Adrenal gland (tissue), 5 donors: Measurements from ENCODE around the gene DENND2A.

Experiments used
- POLR2A ChIP-seq, 2 donors: fragments of 450-650 bp; IDR thresholded peaks; one replicate each; pipeline ENCODE4 v1.6.1; 2017; ENCODE audit warnings: antibody characterized with exemption in 2 of 2, mild to moderate bottlenecking in 2 of 2, moderate library complexity in 1 of 2
- TF ChIP-seq, protein P1 (sequence below), 6 experiments: fragments of 450-650 bp in 4 of 6; fragments of 200-600 bp in 2 of 6; sonication (generic) in 1 of 6; IDR thresholded peaks; 1 replicate in 5 of 6; 2 replicates in 1 of 6; pipeline versions ENCODE4 v1.5.1 to v1.8.0; 2016 to 2021; ENCODE audit warnings: antibody characterized with exemption in 6 of 6, mild to moderate bottlenecking in 2 of 6, moderate library complexity in 1 of 6
- donor health status: DM: no; HTN: no; CAD: no.

DNA sequence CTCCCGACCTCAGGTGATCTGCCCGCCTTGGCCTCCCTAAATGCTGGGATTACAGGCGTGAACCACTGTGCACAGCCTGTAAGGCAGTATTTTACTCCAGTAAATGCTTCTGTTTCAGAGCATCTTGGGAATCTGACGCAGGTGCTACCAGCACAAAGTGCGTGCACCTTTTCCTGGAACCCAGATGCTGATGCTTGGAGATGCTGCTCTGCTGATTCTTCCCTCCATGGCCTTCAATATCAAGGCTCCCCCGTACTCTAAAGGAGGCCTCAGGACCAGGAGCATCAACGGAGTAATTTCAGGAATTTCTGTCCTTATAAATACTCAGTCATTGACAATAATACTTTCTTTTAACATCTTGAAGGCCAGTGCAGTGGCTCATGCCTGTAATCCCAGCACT, 23.5 kb downstream of the DENND2A start:
- TF ChIP-seq, protein P1, sequence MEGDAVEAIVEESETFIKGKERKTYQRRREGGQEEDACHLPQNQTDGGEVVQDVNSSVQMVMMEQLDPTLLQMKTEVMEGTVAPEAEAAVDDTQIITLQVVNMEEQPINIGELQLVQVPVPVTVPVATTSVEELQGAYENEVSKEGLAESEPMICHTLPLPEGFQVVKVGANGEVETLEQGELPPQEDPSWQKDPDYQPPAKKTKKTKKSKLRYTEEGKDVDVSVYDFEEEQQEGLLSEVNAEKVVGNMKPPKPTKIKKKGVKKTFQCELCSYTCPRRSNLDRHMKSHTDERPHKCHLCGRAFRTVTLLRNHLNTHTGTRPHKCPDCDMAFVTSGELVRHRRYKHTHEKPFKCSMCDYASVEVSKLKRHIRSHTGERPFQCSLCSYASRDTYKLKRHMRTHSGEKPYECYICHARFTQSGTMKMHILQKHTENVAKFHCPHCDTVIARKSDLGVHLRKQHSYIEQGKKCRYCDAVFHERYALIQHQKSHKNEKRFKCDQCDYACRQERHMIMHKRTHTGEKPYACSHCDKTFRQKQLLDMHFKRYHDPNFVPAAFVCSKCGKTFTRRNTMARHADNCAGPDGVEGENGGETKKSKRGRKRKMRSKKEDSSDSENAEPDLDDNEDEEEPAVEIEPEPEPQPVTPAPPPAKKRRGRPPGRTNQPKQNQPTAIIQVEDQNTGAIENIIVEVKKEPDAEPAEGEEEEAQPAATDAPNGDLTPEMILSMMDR (IDR thresholded peaks at IDR 0.05) = no peak
- no peak for TF ChIP-seq POLR2A (IDR thresholded peaks at IDR 0.05)
